Measurements from ENCODE around the gene ZNF385C.

Gene ZNF385C

GRCh38 chr17:42088736-42089135, 9.5 kb downstream of the ZNF385C start:
- Histone ChIP-seq H3K4me3 (ENCODE audit: low read depth, low read length) (no peak overlapping the region), H3K27ac (no peak overlapping the region), H3K27me3 (replicated peaks) (peaks cover 5% of the 10 kb centered on the region), H3K36me3 (replicated peaks) (no peaks in the 10 kb centered on the region)
- TF ChIP-seq, protein P1, sequence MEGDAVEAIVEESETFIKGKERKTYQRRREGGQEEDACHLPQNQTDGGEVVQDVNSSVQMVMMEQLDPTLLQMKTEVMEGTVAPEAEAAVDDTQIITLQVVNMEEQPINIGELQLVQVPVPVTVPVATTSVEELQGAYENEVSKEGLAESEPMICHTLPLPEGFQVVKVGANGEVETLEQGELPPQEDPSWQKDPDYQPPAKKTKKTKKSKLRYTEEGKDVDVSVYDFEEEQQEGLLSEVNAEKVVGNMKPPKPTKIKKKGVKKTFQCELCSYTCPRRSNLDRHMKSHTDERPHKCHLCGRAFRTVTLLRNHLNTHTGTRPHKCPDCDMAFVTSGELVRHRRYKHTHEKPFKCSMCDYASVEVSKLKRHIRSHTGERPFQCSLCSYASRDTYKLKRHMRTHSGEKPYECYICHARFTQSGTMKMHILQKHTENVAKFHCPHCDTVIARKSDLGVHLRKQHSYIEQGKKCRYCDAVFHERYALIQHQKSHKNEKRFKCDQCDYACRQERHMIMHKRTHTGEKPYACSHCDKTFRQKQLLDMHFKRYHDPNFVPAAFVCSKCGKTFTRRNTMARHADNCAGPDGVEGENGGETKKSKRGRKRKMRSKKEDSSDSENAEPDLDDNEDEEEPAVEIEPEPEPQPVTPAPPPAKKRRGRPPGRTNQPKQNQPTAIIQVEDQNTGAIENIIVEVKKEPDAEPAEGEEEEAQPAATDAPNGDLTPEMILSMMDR (IDR thresholded peaks at IDR 0.05; ENCODE audit: low read depth, low read length, missing control alignments), result no peak
- no peak for DNase-seq
- in situ Hi-C loops (cut with HindIII; ENCODE audit: low pct_ligation_motif_present, low sequenced_read_pairs), result no loop called here

DNA sequence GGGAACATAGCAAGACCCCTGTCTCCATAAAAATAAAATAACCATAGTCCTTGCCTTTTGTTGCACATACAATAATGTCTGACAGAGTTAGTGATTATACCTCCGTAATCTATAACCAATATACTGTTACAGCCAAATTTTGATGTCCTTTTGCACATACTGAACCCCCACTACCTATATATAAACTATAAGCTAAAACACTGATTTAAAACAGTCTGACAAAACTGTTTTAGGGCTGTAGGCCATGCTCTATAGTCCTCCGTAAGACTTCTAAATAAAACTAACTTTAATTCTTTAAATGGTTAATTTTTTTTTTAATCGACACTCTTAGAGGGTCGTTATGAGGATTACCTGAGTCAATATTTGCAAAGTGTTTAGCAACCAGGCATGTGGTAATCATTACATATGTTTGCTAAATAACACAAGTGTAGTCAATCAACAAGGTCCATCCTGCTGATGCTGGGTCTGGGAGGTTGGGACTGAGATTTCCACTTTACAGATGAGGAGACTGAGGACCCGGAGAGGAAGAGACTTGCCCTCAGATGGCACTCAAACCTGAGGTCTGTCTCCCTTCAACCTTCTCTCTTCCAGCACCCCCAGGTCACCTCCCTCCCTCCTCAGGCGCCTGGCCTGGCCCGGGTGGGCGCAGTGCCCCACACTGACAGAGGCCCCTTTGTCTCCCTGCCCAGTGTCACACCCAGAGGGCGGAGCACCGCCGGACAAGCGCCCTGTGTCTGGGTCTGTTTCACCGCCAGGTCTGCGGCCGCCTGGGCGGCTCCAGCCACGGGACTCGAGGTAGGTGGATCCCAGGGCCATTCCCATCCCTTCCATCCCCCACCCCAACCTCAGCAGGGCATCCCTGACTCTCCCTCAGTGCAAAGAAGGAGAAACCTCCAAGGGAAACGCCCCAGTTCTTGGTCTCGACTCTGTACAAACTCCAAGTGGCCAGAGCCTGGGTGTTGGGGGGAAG, 10.3 kb downstream of the ZNF385C start:
- TF ChIP-seq, protein P1 (IDR thresholded peaks at IDR 0.05; ENCODE audit: low read depth, low read length, missing control alignments), result no peak
- H3K27me3 ChIP-seq (replicated peaks), result peaks cover 5% of the 10 kb centered on the region
- H3K36me3 ChIP-seq (replicated peaks), result no peaks in the 10 kb centered on the region
- H3K4me3 ChIP-seq (ENCODE audit: low read depth, low read length), result no peak overlapping the region
- no peak for DNase-seq
- in situ Hi-C loops (cut with HindIII; ENCODE audit: low pct_ligation_motif_present, low sequenced_read_pairs), result no loop called here
- H3K27ac ChIP-seq, result no peak overlapping the region

GRCh38 chr17:42087042-42087701, 11.1 kb downstream of the ZNF385C start:
- H3K27me3 ChIP-seq (replicated peaks), result peaks cover 5% of the 10 kb centered on the region
- no peak overlapping the region for H3K4me3 ChIP-seq (ENCODE audit: low read depth, low read length)
- in situ Hi-C loops (cut with HindIII; ENCODE audit: low pct_ligation_motif_present, low sequenced_read_pairs), result no loop called here
- TF ChIP-seq, protein P1 (IDR thresholded peaks at IDR 0.05; ENCODE audit: low read depth, low read length, missing control alignments), result no peak
- no peaks in the 10 kb centered on the region for H3K36me3 ChIP-seq (replicated peaks)
- DNase-seq, result no peak
- H3K27ac ChIP-seq, result no peak overlapping the region

DNA sequence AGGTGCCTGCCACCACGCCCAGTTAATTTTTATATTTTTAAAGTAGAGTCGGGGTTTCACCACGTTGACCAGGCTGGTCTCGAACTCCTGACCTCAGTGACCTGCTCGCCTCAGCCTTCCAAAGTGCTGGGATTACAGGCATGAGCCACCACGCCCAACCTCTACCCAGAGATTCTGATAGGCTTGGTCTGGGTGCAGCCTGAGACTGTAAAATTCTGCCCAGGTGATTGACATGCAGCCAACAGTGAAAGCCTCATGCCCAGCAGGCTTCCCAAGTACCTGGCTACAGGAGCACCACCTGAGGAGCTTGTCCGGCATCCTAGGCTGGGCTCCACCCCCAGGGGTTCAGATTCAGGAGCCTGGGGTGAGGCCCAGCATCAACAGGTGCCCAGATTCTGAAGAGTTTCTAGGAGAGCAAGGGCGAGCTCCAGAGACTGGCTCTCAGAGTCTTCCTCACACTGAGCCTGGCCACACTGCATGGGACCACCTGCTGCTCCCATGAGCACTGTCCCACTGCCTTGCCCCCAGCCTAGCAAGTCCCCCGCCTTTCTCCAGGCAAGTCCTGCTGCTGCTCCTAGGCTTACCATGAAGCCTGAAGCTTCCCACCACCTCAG, 16.6 kb downstream of the ZNF385C start:
- Histone ChIP-seq H3K4me3 (ENCODE audit: low read depth, low read length) (no peak overlapping the region), H3K27me3 (replicated peaks) (no peaks in the 10 kb centered on the region), H3K27ac (no peak overlapping the region), H3K36me3 (replicated peaks) (no peaks in the 10 kb centered on the region)
- TF ChIP-seq, protein P1 (IDR thresholded peaks at IDR 0.05; ENCODE audit: low read depth, low read length, missing control alignments), result no peak
- in situ Hi-C loops (cut with HindIII; ENCODE audit: low pct_ligation_motif_present, low sequenced_read_pairs), result no loop called here
- no peak for DNase-seq

DNA sequence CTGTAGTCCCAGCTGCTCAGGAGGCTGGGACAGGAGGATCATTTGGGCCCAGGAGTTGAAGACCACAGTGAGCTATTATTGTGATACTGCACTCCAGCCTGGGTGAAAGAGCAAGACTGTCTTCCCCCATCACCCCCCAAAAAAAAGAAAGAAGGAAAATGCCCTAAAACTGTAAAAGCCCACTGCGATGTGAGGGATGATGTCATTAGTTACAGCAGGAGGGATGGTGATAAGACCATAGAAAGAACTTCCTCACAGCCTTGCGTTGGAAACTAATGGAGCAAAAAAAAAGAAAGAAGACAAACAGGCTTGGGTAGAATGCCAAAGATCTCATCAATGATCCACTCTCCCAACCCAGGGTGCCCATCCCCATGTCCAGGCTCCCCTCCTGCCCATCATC, 18.7 kb downstream of the ZNF385C start:
- in situ Hi-C loops (cut with HindIII; ENCODE audit: low pct_ligation_motif_present, low sequenced_read_pairs), result no loop called here
- no peak overlapping the region for H3K4me3 ChIP-seq (ENCODE audit: low read depth, low read length)
- TF ChIP-seq, protein P1 (IDR thresholded peaks at IDR 0.05; ENCODE audit: low read depth, low read length, missing control alignments), result no peak
- DNase-seq, result no peak
- H3K27ac ChIP-seq, result no peak overlapping the region
- H3K36me3 ChIP-seq (replicated peaks), result no peaks in the 10 kb centered on the region
- H3K27me3 ChIP-seq (replicated peaks), result no peaks in the 10 kb centered on the region
